Glutamatergic neuron (in vitro differentiated cells): ENCODE results near the gene TSHR. TPM values are rescaled to one million over a fixed set of nuclear protein-coding genes. Genes with fewer than 3 reads are reported as not detected.

Experiments
- DNase-seq: peaks from one replicate; pipeline ENCODE4 v3.0.0; 2022
- H3K27ac Mint-ChIP-seq: one replicate; pipeline ENCODE4 v1.8.0; 2020; ENCODE audit warnings: mild to moderate bottlenecking, mixed read lengths, inconsistent platforms; ENCODE audit not compliant: unreplicated experiment
- H3K27me3 Mint-ChIP-seq: one replicate; pipeline ENCODE4 v1.8.0; 2020; ENCODE audit warnings: mild to moderate bottlenecking, moderate library complexity, mixed read lengths, inconsistent platforms; ENCODE audit not compliant: unreplicated experiment
- H3K36me3 Mint-ChIP-seq: one replicate; pipeline ENCODE4 v1.8.0; 2020; ENCODE audit warnings: mild to moderate bottlenecking, mixed read lengths, inconsistent platforms; ENCODE audit not compliant: unreplicated experiment
- H3K4me1 Mint-ChIP-seq: one replicate; pipeline ENCODE4 v1.8.0; 2020; ENCODE audit warnings: mild to moderate bottlenecking, low read depth, mixed read lengths, inconsistent platforms; ENCODE audit not compliant: unreplicated experiment
- H3K4me3 Mint-ChIP-seq: one replicate; pipeline ENCODE4 v1.8.0; 2020; ENCODE audit warnings: mild to moderate bottlenecking, mixed read lengths, inconsistent platforms; ENCODE audit not compliant: unreplicated experiment
- H3K9me3 Mint-ChIP-seq: one replicate; pipeline ENCODE4 v1.8.0; 2020; ENCODE audit warnings: mild to moderate bottlenecking, moderate library complexity, mixed read lengths, inconsistent platforms; ENCODE audit not compliant: unreplicated experiment
- total RNA-seq: library from RNA; stranded (reverse); fragmentation: NEBNext Ultra II Directional; extraction: Animal tissue kit (Norgen Biotek cat#: 25700); gene quantifications from one replicate; pipeline ENCODE4 v1.2.1, GENCODE V29; 2021; ENCODE audit not compliant: unreplicated experiment
- TF ChIP-seq, protein P1 (sequence below): fragments of 200-600 bp; sonication (generic); IDR thresholded peaks from one replicate; pipeline ENCODE4 v1.5.0; 2021; ENCODE audit not compliant: partially characterized antibody, unreplicated experiment

TSHR gene
- total RNA-seq, 1 donor from 2014 or later: 0.74 TPM

DNA sequence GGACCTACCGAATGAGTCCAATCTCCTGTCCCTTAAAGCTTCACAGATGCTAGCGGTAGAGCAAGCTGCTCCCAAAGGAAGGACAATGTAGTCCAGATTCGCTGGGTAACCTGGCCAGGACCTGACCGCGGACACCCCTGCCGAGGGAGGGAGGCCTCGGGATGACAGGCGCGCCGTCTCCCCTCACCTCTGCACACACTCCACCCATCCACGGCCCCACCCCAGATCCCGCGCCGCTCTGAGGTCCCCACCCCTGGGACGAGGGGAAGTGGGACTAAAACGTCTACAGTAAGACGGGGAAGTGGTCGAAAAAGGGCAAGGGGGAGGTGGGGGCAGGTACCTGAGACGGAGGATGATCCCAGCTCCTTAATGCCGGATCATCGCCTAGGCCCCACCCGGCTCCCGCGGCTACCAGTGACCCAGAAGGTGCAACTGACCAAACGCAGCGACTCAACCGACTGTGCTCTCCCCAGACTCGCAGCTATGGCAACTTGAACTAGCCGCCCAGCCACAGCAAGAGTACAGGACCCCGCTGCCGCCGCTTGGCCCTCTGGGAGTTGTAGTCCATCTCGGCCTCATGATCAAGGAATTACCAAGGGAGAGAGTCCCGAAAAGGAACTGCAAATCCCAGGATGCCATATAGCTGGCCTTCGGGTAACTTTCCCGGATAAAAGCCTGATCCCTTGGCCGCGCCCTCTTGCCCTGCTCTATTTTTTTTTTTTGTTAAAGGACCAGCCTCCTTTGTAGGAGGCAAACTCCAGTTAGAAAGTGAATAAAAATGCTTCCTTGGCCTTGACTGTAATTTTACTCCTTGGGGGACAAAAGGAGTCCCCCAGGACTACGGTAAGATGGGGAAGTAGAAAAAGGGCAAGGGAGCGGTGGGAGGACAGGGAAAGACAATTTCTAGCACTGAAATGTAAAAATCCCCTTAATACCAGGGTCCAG is 13.9 kb upstream of the TSHR start, which contains the start of gene CEP128:
CEP128 (minus strand) TSS at position 498 of the 945 bp plus-strand sequence.
- no peaks in the 10 kb centered on the region for H3K36me3 Mint-ChIP-seq
- H3K27me3 Mint-ChIP-seq: no peaks in the 10 kb centered on the region
- H3K4me3 Mint-ChIP-seq: peak within 1 kb of the TSS; percentile 96
- peaks cover 6% of the 10 kb centered on the region for H3K4me1 Mint-ChIP-seq
- TF ChIP-seq, protein P1, sequence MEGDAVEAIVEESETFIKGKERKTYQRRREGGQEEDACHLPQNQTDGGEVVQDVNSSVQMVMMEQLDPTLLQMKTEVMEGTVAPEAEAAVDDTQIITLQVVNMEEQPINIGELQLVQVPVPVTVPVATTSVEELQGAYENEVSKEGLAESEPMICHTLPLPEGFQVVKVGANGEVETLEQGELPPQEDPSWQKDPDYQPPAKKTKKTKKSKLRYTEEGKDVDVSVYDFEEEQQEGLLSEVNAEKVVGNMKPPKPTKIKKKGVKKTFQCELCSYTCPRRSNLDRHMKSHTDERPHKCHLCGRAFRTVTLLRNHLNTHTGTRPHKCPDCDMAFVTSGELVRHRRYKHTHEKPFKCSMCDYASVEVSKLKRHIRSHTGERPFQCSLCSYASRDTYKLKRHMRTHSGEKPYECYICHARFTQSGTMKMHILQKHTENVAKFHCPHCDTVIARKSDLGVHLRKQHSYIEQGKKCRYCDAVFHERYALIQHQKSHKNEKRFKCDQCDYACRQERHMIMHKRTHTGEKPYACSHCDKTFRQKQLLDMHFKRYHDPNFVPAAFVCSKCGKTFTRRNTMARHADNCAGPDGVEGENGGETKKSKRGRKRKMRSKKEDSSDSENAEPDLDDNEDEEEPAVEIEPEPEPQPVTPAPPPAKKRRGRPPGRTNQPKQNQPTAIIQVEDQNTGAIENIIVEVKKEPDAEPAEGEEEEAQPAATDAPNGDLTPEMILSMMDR: no peak
- peak within 1 kb of the TSS; percentile 98 for H3K27ac Mint-ChIP-seq
- H3K9me3 Mint-ChIP-seq: peaks cover 2% of the 10 kb centered on the region
- peak; percentile 97 for DNase-seq

DNA sequence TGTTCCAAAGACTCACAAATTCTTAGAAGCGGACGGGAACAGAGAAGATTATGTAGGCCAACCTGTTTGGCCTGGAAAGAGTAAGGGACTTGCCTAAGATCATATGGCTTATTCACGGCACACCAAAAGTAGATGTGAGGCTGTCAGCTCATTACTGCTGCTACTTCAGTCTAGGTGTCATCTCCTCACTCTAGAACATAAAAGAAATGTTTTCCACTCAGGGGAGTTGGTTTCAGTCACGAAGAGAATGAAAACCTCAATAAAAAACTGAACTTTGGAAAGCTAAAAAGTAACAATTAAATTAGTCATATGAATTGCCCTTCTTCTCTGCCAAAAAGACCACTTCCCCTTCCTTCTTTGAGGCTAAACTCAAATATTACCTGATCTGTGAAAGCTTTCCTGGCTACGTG is 13.2 kb upstream of the TSHR start:
- no peaks in the 10 kb centered on the region for H3K27me3 Mint-ChIP-seq

DNA sequence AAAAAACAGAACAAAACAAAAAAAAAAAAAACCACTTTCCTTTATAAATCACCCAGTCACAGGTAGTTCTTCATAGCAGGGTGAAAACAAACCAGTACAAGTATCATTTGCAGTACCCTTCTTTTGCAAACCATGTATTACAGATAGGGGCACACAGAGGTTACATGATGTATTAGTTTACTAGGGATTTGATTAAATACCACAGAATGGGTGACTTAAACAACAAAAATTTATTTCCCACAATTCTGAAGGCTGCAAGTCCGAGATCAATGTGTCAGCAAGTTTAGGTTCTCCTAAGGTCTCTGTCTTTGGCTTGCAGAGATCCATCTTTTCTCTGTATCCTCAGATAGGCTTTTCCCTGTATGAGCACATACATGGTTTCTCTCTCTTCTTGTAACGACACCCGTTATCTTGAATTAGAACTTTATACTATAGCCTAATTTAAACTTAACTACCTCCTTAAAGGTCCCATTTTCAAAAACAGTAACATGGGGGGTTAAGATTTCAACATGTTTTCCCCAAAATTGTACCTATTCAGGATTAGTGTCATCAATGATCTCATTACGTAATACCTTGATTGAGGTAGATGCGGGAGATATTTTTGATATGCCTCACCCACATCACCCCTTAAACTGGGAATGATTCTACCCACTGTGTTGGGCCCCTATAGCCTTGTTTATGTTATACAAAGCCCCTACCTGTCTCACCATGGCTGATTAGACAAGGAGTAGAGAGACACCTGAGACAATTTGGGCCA is 10.4 kb upstream of the TSHR start:
- H3K4me3 Mint-ChIP-seq: no peak overlapping the region
- peaks cover 6% of the 10 kb centered on the region for H3K4me1 Mint-ChIP-seq
- TF ChIP-seq, protein P1: no peak
- H3K36me3 Mint-ChIP-seq: no peaks in the 10 kb centered on the region
- DNase-seq: no peak
- no peaks in the 10 kb centered on the region for H3K27me3 Mint-ChIP-seq
- no peak overlapping the region for H3K27ac Mint-ChIP-seq
- H3K9me3 Mint-ChIP-seq: peaks cover 2% of the 10 kb centered on the region

More for the DNA sequence above, 13.2 kb upstream of the TSHR start:
- TF ChIP-seq, protein P1: no peak
- peak overlapping the region; percentile 98 for H3K27ac Mint-ChIP-seq
- H3K4me3 Mint-ChIP-seq: peak overlapping the region; percentile 96
- H3K36me3 Mint-ChIP-seq: no peaks in the 10 kb centered on the region
- peaks cover 2% of the 10 kb centered on the region for H3K9me3 Mint-ChIP-seq
- DNase-seq: no peak
- peaks cover 6% of the 10 kb centered on the region for H3K4me1 Mint-ChIP-seq

DNA sequence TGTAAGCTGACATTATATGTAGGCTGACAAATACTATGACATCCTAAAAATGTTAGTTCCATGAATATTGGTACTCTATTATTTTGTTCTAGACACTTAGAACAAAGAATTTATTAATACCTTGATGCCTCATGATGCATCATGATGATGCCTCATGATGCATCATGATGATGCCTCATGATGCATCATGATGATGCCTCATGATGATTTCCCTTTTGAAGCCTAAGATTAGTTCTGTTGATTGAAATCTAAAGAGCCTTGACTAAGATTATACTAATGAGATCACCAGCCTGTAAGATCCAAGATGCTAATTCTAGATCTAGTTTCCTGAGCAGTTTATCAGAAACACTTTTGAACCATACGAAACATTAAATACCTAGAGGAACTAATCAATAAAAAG is 9.2 kb upstream of the TSHR start:
- Mint-ChIP-seq H3K4me3 (no peak overlapping the region), H3K36me3 (no peaks in the 10 kb centered on the region), H3K9me3 (peaks cover 2% of the 10 kb centered on the region), H3K27me3 (no peaks in the 10 kb centered on the region), H3K4me1 (peaks cover 6% of the 10 kb centered on the region), H3K27ac (no peak overlapping the region)
- TF ChIP-seq, protein P1: no peak
- DNase-seq: no peak
